ENCODE measurements around the gene IRGQ.

The IRGQ gene

DNA sequence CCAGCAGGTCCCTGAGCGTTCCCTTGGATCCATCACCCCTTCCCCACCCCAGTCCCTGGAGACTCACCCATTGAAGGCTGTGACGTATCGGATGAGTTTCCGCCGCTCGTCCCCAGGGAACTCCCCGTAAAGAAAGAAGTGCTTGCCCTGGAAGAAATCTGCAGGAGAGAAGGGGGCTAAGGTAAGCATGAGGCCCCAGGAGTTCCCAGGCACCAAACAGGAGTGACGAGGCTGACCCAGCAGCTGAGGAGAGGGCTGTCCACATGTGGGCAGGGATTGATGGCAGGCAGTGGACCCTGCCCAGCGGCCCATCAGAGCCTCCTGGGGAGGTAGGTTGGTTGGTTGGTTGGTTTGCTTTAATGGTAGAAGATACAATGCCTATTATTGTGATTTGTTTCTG, 51.9 kb downstream of the IRGQ start:
- no peak for DNase-seq (ENCODE audit: low read depth)

DNA sequence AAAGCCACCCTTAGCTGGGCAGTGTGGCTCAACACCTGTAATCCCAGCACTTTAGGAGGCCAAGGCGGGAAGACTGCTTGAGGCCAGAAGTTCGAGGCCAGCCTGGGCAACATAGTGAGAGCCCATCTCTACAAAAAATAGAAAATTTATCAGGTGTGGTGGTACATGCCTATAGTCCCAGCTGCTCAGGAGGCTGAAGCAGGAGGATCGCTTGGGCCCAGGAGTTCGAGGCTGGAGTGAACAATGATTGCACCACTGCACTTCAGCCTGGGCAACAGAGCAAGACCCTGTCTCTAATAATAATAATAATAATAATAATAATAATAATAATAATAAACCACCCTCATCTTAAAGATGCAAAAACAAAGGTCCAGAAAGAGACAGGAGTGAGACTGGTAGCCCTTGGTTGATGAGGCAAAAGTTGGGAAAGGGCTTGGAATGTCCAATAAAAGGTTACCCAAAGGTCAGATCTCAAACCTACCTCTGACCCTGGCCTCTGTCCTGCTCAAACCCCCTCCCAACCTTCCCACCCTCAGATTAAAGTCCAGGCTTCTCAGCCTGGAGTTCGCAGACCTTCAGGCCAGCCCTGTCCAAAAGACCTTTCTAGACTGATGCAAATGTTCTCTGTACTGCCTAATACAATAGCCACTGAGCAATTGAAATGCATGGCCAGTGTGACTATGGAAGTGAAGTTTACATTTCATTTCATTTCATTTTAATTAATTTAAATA, 53.8 kb downstream of the IRGQ start:
- no peak for DNase-seq (ENCODE audit: low read depth)

DNA sequence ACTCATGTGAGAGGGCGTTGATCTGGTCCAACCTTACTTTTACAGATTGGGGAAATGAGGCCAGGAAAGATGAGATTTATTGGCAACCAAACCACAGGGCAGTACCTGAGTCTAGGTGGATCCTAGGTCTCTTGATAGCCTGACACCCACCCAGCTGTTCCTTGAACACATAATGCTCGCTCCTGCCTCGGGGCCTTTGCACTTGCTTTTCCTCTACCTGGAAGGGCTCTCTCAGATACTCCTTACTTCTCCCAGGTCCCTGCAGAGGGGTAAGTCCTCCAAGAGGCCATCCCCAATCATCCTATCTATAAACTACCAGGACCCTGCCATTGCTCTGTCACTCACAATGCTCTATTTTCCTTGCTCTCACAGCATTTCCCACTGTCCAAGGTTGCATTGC, 55.6 kb downstream of the IRGQ start:
- DNase-seq (ENCODE audit: low read depth) = no peak

DNA sequence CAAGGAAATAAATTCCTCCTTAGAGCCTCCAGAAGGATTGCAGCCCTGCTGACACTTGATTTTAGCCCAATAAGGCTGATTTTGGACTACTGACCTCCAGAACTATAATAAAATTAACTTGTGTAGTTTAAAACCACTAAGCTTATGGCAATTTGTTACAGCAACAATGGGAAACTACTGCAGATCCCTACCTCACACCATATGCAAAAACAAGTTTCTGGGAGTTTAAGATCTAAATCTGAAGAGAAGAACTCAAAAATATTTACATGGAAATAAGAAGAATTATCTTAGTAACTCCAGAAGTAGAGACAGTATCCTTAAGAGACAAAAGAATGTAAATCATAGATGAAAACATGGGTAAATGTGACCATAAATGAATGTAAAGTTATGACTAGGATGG, 57.0 kb downstream of the IRGQ start:
- DNase-seq (ENCODE audit: low read depth) = no peak

DNA sequence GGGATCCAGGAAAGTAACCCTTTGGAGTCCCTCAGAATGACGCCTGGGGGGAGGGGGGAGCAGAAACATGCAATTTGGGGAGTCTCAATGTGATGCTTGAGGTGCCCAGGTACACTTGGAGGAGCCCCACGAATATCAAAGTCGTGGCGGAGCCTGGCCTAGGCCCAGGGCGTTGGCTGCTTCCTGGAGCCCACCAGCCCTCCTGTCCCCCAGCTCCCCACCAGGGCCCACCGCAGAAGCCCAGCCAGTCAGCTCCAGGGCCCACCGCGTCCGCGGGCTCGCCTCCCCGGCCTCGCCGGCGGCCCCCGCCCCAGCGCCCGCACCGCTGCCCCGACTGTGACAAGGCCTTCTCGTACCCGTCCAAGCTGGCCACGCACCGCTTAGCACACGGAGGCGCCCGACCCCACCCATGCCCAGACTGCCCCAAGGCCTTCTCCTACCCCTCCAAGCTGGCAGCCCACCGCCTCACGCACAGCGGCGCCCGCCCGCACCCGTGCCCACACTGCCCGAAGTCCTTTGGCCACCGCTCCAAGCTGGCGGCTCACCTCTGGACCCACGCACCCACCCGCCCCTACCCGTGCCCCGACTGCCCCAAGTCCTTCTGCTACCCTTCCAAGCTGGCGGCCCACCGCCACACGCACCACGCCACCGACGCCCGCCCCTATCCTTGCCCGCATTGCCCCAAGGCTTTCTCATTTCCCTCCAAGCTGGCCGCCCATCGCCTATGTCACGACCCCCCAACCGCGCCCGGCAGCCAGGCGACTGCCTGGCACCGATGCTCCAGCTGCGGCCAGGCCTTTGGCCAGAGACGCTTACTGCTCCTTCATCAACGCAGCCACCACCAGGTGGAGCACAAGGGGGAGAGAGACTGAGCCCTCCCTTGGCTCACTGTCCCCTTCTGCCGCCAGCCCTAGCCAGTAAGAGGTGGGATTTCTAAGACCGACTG, 60.8 kb downstream of the IRGQ start:
- DNase-seq (ENCODE audit: low read depth) = no peak
